KOPT-K1 (cell line): Measurements from ENCODE around the gene CXCL1.

Source experiments
- H3K27ac ChIP-seq: fragments of 200-600 bp; sonication (generic); 2 replicates; pipeline ENCODE4 v1.5.1; 2016; ENCODE audit warnings: antibody characterized with exemption, mild to moderate bottlenecking, low read depth, low read length; ENCODE audit not compliant: poor library complexity, severe bottlenecking
- H3K36me3 ChIP-seq: fragments of 200-600 bp; sonication (generic); 2 replicates; pipeline ENCODE4 v1.5.1; 2017; ENCODE audit warnings: antibody characterized with exemption, mild to moderate bottlenecking, low read length, moderate library complexity; ENCODE audit not compliant: insufficient read depth
- H3K9me3 ChIP-seq: fragments of 200-600 bp; sonication (generic); 2 replicates; pipeline ENCODE4 v1.5.1; 2017; ENCODE audit warnings: antibody characterized with exemption, low read length, mild to moderate bottlenecking; ENCODE audit not compliant: insufficient read depth, poor library complexity, severe bottlenecking

CXCL1 gene

GRCh38 chr4:73864365-73864764 is 4.8 kb upstream of the CXCL1 start:
- Histone ChIP-seq H3K9me3 (no peaks in the 10 kb centered on the region), H3K27ac (no peak overlapping the region), H3K36me3 (no peaks in the 10 kb centered on the region)

- H3K9me3 ChIP-seq = no peaks in the 10 kb centered on the region
- no peaks in the 10 kb centered on the region for H3K36me3 ChIP-seq
- no peak overlapping the region for H3K27ac ChIP-seq
Observed at GRCh38 chr4:73864961-73865360, 4.2 kb upstream of the CXCL1 start.

- H3K27ac ChIP-seq = no peak overlapping the region
- no peaks in the 10 kb centered on the region for H3K9me3 ChIP-seq
- H3K36me3 ChIP-seq = no peaks in the 10 kb centered on the region
Observed at GRCh38 chr4:73865431-73866096, 3.6 kb upstream of the CXCL1 start.

- no peak overlapping the region for H3K27ac ChIP-seq
- no peaks in the 10 kb centered on the region for H3K9me3 ChIP-seq
- no peaks in the 10 kb centered on the region for H3K36me3 ChIP-seq
Observed at GRCh38 chr4:73866246-73866645, 2.9 kb upstream of the CXCL1 start.

- Histone ChIP-seq H3K27ac (no peak overlapping the region), H3K36me3 (no peaks in the 10 kb centered on the region)
Observed at GRCh38 chr4:73867783-73868182, 1.4 kb upstream of the CXCL1 start.

GRCh38 chr4:73868206-73869129 is 725 bp upstream of the CXCL1 start:
- Histone ChIP-seq H3K36me3 (no peaks in the 10 kb centered on the region), H3K9me3 (no peaks in the 10 kb centered on the region), H3K27ac (no peak overlapping the region)

More at GRCh38 chr4:73867783-73868182, 1.4 kb upstream of the CXCL1 start:
- no peaks in the 10 kb centered on the region for H3K9me3 ChIP-seq

GRCh38 chr4:73870260-73870659 is 1.1 kb downstream of the CXCL1 start:
- H3K9me3 ChIP-seq = no peaks in the 10 kb centered on the region
- H3K36me3 ChIP-seq = no peaks in the 10 kb centered on the region
- H3K27ac ChIP-seq = no peak overlapping the region

GRCh38 chr4:73870768-73871167 is 1.6 kb downstream of the CXCL1 start:
- Histone ChIP-seq H3K9me3 (no peaks in the 10 kb centered on the region), H3K27ac (no peak overlapping the region), H3K36me3 (no peaks in the 10 kb centered on the region)

GRCh38 chr4:73871511-73872310 is 2.5 kb downstream of the CXCL1 start:
- H3K9me3 ChIP-seq = no peaks in the 10 kb centered on the region
- no peaks in the 10 kb centered on the region for H3K36me3 ChIP-seq
- no peak overlapping the region for H3K27ac ChIP-seq

GRCh38 chr4:73872316-73873108 is 3.3 kb downstream of the CXCL1 start:
- no peaks in the 10 kb centered on the region for H3K9me3 ChIP-seq
- no peaks in the 10 kb centered on the region for H3K36me3 ChIP-seq
- no peak overlapping the region for H3K27ac ChIP-seq

- no peaks in the 10 kb centered on the region for H3K9me3 ChIP-seq
- no peaks in the 10 kb centered on the region for H3K36me3 ChIP-seq
- H3K27ac ChIP-seq = no peak overlapping the region
Observed at GRCh38 chr4:73874386-73874785, 5.2 kb downstream of the CXCL1 start.

GRCh38 chr4:73875401-73875800 is 6.2 kb downstream of the CXCL1 start:
- Histone ChIP-seq H3K36me3 (no peaks in the 10 kb centered on the region), H3K27ac (no peak overlapping the region), H3K9me3 (no peaks in the 10 kb centered on the region)

GRCh38 chr4:73883306-73883705 is 14.1 kb downstream of the CXCL1 start:
- Histone ChIP-seq H3K36me3 (no peaks in the 10 kb centered on the region), H3K27ac (no peak overlapping the region), H3K9me3 (no peaks in the 10 kb centered on the region)

- Histone ChIP-seq H3K27ac (no peak overlapping the region), H3K36me3 (no peaks in the 10 kb centered on the region), H3K9me3 (no peaks in the 10 kb centered on the region)
Observed at GRCh38 chr4:73885574-73886267, 16.5 kb downstream of the CXCL1 start.
